Small intestine (tissue), 7 donors: ENCODE measurements around the gene SPARCL1. TPM values are rescaled to one million over a fixed set of nuclear protein-coding genes. Genes with fewer than 3 reads are reported as not detected.

Experiments
- DNase-seq, 2 donors: peaks; one replicate each; pipeline versions ENCODE4 v3.0.0 to v3.0.0-alpha.2; 2013
- FAIRE-seq: peaks from 2 replicates; lab custom pipeline; 2012; peaks lifted over from hg19 to GRCh38; lab: Jason Lieb, UNC
- H3K27ac ChIP-seq, 3 donors: one replicate each; pipeline ENCODE4 v1.5.1; 2013; ENCODE audit warnings: low read length in 2 of 3, mild to moderate bottlenecking in 2 of 3, control low read depth in 1 of 3, inconsistent platforms in 1 of 3, low read depth in 1 of 3, moderate library complexity in 1 of 3
- H3K27me3 ChIP-seq, 3 donors: one replicate each; pipeline ENCODE4 v1.6.1; 2013; ENCODE audit warnings: low read length in 3 of 3, inconsistent platforms in 1 of 3; ENCODE audit not compliant: control insufficient read depth in 3 of 3, insufficient read depth in 3 of 3
- H3K36me3 ChIP-seq, 3 donors: one replicate each; pipeline ENCODE4 v1.6.1; 2013; ENCODE audit warnings: low read length in 3 of 3, inconsistent platforms in 1 of 3, low read depth in 1 of 3, mild to moderate bottlenecking in 1 of 3, moderate library complexity in 1 of 3; ENCODE audit not compliant: control insufficient read depth in 3 of 3, insufficient read depth in 2 of 3
- H3K4me1 ChIP-seq, 3 donors: one replicate each; pipeline ENCODE4 v1.6.1; 2013; ENCODE audit warnings: low read length in 2 of 3, inconsistent platforms in 1 of 3, low read depth in 1 of 3, mild to moderate bottlenecking in 1 of 3, moderate library complexity in 1 of 3; ENCODE audit not compliant: control insufficient read depth in 3 of 3, insufficient read depth in 2 of 3
- H3K4me3 ChIP-seq, 3 donors: one replicate each; pipeline ENCODE4 v1.5.1; 2013; ENCODE audit warnings: low read length in 3 of 3, control low read depth in 1 of 3, inconsistent platforms in 1 of 3, low read depth in 1 of 3, mild to moderate bottlenecking in 1 of 3, moderate library complexity in 1 of 3
- H3K9me3 ChIP-seq, 2 donors: one replicate each; pipeline ENCODE4 v1.6.1; 2013; ENCODE audit warnings: low read depth in 1 of 2, low read length in 1 of 2; ENCODE audit not compliant: control insufficient read depth in 2 of 2, insufficient read depth in 1 of 2
- WGBS, 3 donors: extraction: QIAGEN DNeasy Blood & Tissue Kit; methylation state at CpG; one replicate each; pipeline ENCODE4 v1.1.7; 2013; 5-methylcytosine and 5-hydroxymethylcytosine counted together
- polyA plus RNA-seq, 4 donors: library from polyadenylated mRNA; stranded (reverse) in 3 of 4; unstranded in 1 of 4; fragments of 200-250 nt in 3 of 4; fragments of 120-200 nt in 1 of 4; gene quantifications; one replicate each; pipeline versions ENCODE4 v1.2.1 to v1.2.3, GENCODE V29; 2013
- donor health status: healthy with polysubstance abuse.
- donor health status: control.
- donor health status: control.
- donor health status: Bipolar disorder and iron deficiency.
- donor health status: healthy.

The SPARCL1 gene
- polyA plus RNA-seq, 4 donors, result 5.1 to 354 (median 40.4) TPM

DNA sequence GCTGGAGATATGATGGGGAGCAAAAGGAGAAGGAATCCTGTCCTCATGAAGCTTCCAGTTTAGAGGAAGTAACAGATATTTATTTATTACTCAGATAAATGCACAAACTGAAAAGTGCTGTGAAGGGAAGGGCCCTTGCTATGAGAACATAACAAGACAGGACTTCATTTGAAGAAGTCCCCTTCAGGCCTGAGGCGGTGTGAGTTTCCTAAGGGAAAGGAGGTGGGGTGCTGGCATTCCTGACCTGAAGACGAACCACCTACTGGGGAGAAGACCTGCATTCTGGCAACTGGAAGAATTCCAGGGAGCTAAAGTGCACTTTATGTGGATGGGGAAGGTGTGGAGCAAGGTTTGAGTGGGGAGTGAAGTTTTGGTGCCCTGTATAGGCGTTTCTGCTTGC, 15.9 kb upstream of the SPARCL1 start:
- no peaks in the 10 kb centered on the region for H3K36me3 ChIP-seq
- H3K4me3 ChIP-seq, result no peak overlapping the region
- no peaks in the 10 kb centered on the region for H3K9me3 ChIP-seq
- FAIRE-seq, result no peak
- 67 to 89% (median 69%) methylated on average over 3 of the region's 3 CpGs for WGBS, 3 donors
- DNase-seq, result no peak
- H3K27ac ChIP-seq, result no peak overlapping the region
- no peaks in the 10 kb centered on the region for H3K27me3 ChIP-seq
- peaks cover 0 to 2% (median 0%) of the 10 kb centered on the region in 3 donors for H3K4me1 ChIP-seq

DNA sequence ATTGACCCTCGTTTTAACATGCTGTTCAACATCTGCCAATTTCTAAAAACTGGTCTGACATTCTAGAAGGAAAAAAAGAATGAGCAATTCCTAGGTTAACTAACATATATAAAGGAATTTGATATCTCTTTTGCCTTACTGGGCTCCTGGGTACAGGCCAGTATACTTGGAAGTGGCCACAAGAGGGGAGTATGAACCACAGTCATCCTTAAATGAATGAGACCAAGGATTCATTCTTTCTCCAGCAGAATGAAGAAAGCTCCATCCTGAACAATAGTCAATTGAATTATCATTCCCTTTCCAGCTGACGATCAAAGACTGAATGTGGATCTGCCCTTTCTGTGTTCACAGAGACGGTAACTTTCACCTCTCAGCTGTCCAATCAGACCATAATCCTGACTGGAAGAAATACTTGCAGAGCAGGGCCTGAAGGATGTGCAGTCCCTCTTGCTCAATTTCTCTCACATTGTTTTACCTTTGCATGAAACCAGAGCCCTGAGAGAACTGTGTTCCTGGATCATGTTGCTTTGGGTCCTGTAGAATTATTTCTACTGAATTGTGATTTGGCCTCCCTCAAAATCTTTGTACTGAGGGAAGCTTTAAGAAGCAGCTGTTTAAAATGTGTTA, 14.8 kb upstream of the SPARCL1 start:
- no peaks in the 10 kb centered on the region for H3K9me3 ChIP-seq
- FAIRE-seq (no peak), DNase-seq (peak in 1 of 2 donors; percentile 11)
- H3K4me3 ChIP-seq, result no peak overlapping the region
- 18 to 35% (median 24%) methylated on average over 3 of the region's 3 CpGs for WGBS, 3 donors
- peaks cover 0 to 2% (median 0%) of the 10 kb centered on the region in 3 donors for H3K4me1 ChIP-seq
- H3K27me3 ChIP-seq, result no peaks in the 10 kb centered on the region
- no peaks in the 10 kb centered on the region for H3K36me3 ChIP-seq
- H3K27ac ChIP-seq, result no peak overlapping the region

GRCh38 chr4:87542734-87543312, 13.6 kb upstream of the SPARCL1 start:
- Histone ChIP-seq H3K4me1 (peaks cover 0 to 2% (median 0%) of the 10 kb centered on the region in 3 donors), H3K9me3 (no peaks in the 10 kb centered on the region), H3K27me3 (no peaks in the 10 kb centered on the region), H3K36me3 (no peaks in the 10 kb centered on the region), H3K27ac (no peak overlapping the region), H3K4me3 (no peak overlapping the region)
- no peak for FAIRE-seq
- DNase-seq, result no peak

DNA sequence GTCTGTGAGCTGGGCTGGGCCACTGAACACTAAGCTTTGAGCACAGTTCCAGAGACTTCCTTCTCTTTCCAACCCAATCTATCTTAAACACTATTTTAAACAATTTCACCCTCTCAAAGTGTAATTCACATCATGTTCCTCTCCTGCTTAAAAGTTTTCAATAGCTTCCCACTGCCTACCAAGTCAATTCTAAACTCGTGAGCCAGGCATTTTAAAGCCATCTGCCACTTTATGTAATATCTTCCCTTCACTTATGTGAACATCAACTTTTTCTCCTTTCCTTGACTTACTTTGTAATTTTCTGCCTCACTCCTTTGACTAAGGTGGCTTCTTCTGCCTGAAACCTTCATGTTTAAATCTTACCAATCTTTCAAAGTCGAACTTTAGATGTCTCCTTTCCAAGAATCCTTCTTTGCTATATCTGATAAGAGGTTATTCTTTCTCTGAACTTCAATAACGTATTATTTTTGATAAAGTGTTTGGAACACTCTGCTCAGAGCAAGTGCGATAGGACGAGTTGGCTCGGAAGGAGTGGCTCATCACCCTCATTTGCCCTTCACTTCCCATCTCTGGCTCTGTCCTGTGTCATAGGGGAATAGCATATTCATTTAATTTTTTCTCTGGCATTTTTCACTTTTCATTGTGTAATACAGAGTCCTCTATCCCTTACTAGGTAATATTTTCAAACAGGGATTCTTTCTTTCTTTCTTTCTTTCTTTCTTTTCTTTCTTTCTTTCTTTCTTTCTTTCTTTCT, 13.0 kb upstream of the SPARCL1 start:
- 52 to 75% (median 67%) methylated on average over 6 of the region's 6 CpGs for whole genome bisulfite sequencing, 3 donors
- no peak overlapping the region for H3K27ac ChIP-seq
- FAIRE-seq, result no peak

GRCh38 chr4:87541521-87541920, 12.3 kb upstream of the SPARCL1 start:
- Histone ChIP-seq H3K9me3 (no peaks in the 10 kb centered on the region), H3K4me3 (no peak overlapping the region), H3K27ac (peak overlapping the region in 1 of 3 donors; percentile 34), H3K4me1 (peaks cover 0 to 2% (median 0%) of the 10 kb centered on the region in 3 donors), H3K36me3 (no peaks in the 10 kb centered on the region), H3K27me3 (no peaks in the 10 kb centered on the region)
- no peak for FAIRE-seq
- 53 to 66% (median 53%) methylated on average over 4 of the region's 4 CpGs for WGBS, 3 donors
- DNase-seq, result no peak

More for the DNA sequence above, 13.0 kb upstream of the SPARCL1 start:
- H3K4me1 ChIP-seq, result peaks cover 0 to 2% (median 0%) of the 10 kb centered on the region in 3 donors
- H3K9me3 ChIP-seq, result no peaks in the 10 kb centered on the region
- no peaks in the 10 kb centered on the region for H3K27me3 ChIP-seq
- H3K4me3 ChIP-seq, result no peak overlapping the region
- H3K36me3 ChIP-seq, result no peaks in the 10 kb centered on the region
- DNase-seq, result no peak

- DNase-seq (peak in 1 of 2 donors; percentile 21), FAIRE-seq (no peak)
- H3K27me3 ChIP-seq, result no peaks in the 10 kb centered on the region
- no peak overlapping the region for H3K4me3 ChIP-seq
- WGBS, 3 donors, result 68 to 80% (median 80%) methylated on average over 15 of the region's 15 CpGs
- peaks cover 0 to 2% (median 0%) of the 10 kb centered on the region in 3 donors for H3K4me1 ChIP-seq
- no peaks in the 10 kb centered on the region for H3K9me3 ChIP-seq
- no peaks in the 10 kb centered on the region for H3K36me3 ChIP-seq
- H3K27ac ChIP-seq, result peak overlapping the region in 2 of 3 donors; percentile 50 to 84
Observed at GRCh38 chr4:87540146-87541058, 11.2 kb upstream of the SPARCL1 start.

DNA sequence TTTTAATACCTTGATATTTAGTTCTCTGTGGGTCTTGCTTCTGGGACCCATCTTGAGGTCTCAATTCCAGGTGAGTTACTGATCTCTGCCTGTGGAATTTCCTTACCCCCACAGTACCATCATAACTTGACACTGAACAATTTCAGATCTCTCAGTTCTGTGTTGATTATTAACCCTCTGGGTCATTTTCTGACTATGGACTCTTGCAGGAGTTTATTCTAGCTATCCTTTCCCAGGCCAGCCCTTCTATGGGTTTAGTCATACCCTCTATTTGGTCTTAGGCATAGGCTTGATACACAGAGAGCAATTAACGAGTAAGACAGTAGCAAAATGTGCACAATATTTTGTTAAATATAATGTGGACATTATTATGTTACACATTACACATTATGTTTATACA, 3.7 kb upstream of the SPARCL1 start:
- H3K27me3 ChIP-seq, result no peaks in the 10 kb centered on the region
- H3K4me3 ChIP-seq, result no peak overlapping the region
- WGBS, 3 donors, result 47 to 74% (median 48%) methylated on average over 1 of the region's 1 CpG
- no peaks in the 10 kb centered on the region for H3K4me1 ChIP-seq
- no peaks in the 10 kb centered on the region for H3K36me3 ChIP-seq
- FAIRE-seq, result no peak
- DNase-seq, result no peak
- H3K9me3 ChIP-seq, result peaks cover 0 to 3% of the 10 kb centered on the region in 2 donors
- H3K27ac ChIP-seq, result no peak overlapping the region

DNA sequence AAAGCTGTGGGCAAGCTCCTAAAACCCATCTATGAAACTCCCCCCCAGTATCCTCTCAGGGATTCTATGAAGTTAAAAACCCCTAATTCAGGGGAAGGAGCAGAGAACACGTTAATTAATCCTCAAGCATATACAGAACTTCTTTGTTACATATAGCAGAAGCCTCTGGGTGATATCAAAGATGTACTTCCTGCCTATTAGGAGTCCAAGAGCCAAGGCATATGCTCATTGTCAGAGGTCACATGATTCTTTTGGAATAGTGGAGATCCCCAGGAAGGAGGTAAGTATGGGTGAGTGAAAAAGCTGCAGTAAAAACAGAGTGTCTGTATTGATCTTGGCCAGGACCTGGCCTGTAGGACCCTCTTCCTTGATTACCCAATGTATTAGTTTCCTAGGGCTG, 2.9 kb upstream of the SPARCL1 start:
- Histone ChIP-seq H3K4me1 (no peaks in the 10 kb centered on the region), H3K27ac (peak overlapping the region in 1 of 3 donors; percentile 4), H3K9me3 (peaks cover 0 to 3% of the 10 kb centered on the region in 2 donors), H3K27me3 (no peaks in the 10 kb centered on the region), H3K36me3 (no peaks in the 10 kb centered on the region), H3K4me3 (no peak overlapping the region)
- no peak for FAIRE-seq
- 43 to 57% (median 48%) methylated on average over 1 of the region's 1 CpG for WGBS, 3 donors
- DNase-seq, result no peak
